HG02798 (cell line): Measurements from ENCODE around the gene GKN1.

Experiments used
- ATAC-seq: cut with Tn5 transposase; IDR thresholded peaks from one replicate; pipeline ENCODE4 v1.9.1; 2021; ENCODE audit warnings: mild to moderate bottlenecking; ENCODE audit not compliant: unreplicated experiment, poor library complexity

GKN1 gene

DNA sequence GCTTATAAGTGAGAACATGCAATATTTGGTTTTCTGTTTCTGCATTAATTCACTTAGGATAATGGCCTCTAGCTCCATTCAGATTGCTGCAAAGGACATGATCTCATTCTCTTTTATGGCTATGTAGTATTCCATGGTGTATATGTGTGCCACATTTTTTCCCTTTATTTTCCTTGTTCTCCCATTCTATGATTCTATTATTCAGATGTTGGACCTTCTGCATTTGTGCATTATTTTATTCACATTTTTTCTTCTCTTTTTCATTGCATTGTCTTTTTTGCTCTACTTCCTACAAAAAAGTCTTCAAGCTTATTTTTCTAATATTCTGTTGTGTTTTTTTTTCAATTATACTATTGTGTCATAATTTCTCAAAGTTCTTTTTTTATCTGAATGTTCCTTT, 27.4 kb downstream of the GKN1 start:
- no peak for ATAC-seq

DNA sequence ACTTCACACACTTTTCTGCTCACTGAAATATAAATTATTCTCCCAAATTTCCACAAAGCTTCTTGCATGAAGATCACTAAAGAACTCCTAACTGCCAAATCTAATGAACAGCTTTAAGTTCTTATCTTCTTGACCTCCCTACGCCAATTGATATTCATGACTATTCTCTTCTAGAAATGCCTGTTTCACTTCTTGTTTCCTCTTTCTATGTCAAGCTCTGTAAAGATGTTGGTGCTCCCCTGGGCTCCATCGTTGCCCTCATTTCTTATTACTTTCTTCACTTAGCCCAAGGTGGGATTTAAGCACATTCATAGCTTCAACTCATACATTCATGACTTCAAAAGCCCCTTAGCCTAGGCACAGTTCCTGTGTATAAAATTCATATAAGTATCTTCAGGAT, 29.3 kb downstream of the GKN1 start:
- ATAC-seq, result no peak

DNA sequence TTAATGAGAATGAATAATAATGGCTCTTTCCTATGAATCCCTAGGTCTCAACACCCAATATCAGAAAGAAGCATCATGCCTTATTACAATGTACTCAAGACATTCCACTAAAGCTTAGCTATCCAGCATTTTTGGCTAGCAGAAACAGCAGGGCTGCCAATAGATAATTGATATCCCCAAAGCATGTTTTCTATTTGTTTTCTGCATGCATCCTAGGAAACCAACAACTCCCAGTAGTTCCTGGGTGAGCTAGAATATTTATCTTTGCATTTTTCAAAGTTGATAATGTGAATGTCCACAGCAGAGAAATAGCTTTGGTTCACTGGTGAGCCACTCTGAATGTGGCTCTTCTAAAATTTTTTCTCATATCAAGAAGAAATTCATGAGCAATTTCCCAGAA, 32.7 kb downstream of the GKN1 start:
- ATAC-seq, result no peak

DNA sequence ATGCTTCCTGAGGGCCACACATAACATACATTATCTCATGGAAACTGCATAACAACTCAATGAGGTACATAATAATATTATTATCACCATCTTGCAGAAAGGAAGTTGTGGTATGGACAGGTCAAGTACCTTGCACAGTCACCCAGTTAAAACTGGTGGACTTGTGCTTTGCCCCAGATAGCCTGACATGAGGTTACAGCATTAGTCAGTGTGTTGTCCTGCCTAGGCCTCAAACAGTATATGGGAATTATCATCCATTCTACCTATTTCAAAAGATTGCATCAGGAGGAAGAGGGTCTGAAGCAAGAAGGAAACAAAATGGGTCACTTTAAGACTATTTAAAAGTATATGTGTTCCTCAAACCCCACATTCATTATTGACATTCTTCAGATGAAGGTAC, 33.2 kb downstream of the GKN1 start:
- ATAC-seq, result no peak

DNA sequence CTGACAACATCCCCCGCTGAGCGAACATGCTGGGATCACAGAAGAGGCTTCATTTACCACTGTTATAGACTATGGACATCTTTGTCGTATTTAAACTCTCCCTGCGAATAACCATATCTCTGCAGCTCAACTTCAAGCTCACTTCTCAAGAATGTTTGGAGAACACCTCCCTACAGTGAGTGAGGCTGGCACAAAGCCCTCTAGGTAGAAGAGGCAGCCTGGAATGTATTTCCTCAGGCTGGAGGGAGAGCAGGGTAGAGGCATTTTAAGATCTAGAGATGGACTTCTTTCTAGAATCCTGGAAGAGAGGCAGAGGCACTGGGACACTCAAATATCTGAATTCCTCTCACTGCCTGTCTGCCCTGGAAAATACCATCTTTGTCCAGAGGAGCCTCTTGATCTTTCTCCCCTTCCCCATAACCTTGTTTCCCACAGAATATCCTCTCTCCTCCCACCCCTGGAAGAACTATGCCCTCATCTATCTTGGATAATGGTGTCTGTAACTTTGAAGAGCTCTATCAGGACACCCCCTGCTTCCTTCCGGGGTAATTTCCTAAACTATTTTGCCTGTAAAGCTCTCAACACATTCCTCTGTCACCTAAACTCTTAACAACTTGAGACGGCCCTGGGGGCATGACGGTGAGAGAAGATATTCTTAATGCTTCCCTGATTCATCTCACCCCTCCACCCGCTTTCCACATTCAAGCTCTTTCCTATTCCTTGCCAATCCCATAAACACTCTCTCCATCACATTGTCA, 36.2 kb downstream of the GKN1 start:
- no peak for ATAC-seq

DNA sequence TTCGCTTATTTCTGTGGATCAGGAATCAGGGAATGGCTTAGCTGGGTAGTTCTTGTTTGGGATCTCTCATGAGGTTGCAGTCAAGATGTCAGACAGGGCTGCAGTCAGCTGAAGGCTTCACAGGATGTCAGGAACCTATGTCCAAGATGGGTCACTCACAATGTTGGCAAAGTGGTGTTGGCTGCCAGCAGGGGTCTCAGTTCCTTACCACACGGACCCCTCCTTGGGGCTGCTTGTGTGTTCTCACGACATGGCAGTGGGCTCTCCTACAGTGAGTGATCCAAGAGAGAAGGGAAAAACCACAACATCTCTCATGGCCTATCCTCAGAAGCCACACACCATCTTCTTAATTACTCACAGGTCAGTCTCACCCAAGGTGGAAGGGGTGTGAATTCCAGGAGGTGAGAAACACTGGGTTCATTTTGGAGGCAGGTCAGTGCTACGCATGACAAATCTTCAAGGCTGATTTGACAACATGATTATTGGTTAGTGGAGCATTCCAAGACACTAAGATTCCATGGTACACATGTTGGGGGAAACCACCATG, 37.2 kb downstream of the GKN1 start:
- ATAC-seq, result no peak

DNA sequence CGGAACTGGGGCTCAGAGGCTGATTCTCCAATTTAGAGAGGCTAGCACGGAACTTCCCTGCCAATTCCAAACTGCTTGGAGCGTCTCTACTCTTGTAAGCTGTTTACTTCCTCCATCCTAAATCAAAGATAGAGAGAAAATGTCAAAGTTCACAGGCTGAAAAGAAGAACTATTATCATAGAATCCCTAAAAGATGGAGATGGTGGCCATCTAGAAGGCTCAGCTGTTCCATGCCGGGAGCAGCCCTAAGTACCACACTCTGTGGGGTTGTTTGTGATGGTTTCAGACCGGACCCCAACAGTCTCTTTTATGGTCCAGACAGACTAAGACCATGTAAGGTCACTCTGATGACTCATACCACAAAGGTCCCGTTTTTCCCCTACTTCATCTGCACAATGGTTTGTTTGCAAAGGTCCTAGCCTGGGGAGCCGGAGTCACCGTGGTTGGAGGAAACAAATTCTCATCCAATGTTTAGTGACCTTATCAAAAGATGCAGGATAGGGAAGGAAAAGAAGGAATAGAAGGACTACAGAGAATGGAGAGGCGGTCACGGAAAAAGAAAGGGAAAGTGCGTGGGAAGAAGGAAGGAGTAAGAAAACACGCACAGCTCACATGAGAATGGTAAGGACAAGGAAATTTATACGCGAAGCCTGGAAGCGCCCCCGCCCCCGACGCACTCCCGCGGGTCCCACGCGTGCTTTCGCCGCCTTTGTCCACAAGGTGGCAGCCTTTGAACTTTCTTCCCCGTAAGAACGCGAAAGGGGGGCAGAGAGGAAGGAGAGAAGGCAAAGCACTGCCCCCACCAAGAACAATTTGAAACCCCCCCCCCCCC, 38.1 kb downstream of the GKN1 start:
- ATAC-seq, result peak; percentile 55

DNA sequence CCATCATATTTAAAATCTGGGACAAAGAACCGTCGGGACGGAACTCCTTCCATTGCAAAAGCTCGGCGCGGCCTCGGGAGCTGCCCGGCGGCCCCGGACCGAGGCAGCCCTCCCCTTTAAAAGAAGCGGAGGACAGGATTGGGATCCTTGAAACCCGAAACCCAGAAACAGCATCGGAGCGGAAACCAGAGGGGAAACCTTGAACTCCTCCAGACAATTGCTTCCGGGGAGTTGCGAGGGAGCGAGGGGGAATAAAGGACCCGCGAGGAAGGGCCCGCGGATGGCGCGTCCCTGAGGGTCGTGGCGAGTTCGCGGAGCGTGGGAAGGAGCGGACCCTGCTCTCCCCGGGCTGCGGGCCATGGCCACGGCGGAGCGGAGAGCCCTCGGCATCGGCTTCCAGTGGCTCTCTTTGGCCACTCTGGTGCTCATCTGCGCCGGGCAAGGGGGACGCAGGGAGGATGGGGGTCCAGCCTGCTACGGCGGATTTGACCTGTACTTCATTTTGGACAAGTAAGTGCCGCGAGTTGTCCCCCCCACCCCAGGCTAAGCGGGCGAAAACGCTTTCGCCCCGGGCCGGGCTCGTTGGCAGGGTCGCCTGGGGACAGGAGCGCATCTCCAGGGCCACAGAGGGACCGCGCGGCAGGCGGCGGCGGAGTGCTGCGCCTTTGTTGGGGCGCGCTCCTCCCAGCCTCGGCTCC, 38.9 kb downstream of the GKN1 start, which contains the start of gene ANTXR1:
ANTXR1 (plus strand) TSS at position 38 of the 698 bp plus-strand sequence; CDS start at position 359, 321 bp downstream.
- no peak for ATAC-seq

DNA sequence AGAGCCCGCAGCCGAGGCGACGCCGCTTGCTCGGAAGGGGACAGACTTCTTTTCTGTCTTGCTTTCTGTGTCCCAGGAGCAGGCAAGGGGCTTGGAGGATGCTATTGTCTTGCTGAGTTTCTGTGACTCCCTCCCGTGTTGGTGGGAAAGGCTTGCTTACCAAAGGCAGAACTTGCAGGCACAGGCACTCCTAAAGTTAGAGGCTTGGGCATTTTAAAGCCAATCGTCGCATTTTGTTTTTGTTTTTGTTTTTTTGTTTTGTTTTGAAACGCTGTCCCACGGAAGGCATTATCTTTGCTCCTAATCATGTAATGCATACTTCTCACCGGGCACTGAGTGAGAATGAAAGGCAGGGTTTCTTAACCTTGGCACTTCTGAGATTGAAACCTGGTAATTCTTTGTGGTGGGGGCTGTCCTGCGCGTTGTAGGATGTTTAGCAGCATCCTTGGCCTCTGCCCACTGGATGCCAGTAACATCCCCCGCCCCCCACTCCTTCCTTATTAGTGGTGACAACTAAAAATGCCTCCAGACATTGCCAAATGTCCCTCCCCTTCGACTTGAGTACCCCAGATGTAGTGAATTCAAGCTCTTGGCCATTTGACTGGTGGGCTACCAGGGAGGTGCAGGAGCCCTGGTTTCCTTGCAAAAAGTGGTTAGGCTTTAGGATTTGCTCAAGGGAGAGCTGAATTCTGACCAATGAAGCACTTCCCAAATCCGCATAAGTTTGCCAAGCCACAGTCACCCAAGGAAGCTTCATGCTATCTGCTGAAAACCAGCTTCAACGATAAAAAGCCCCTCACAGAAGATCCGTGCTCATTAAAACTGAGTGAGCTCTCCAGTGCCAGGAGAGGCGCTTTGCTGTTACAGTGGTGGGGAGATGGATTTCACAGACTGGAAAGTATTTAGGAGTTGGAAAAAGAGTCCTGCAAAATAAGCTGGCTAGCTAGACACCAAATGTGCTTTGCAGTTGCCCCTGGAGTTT, 39.7 kb downstream of the GKN1 start:
- no peak for ATAC-seq

DNA sequence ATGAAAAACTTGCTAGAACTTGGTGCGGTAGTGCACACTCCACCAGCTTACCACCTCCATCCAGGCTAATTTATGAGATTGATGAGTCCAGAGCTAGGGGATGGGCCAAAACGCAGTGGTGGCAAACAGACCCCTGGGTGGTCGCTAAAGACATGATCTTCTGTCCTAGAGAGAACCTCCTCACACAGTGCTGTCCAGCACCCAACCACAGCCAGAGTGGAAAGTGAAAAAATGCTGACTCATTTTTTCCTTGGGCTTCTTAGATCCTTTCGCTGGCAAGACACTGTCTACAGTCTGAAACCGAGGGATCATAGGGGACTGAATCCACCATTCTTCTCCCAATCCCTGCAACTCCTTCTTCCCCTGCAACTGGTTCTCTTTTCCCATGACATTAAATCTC, 42.6 kb downstream of the GKN1 start:
- no peak for ATAC-seq

DNA sequence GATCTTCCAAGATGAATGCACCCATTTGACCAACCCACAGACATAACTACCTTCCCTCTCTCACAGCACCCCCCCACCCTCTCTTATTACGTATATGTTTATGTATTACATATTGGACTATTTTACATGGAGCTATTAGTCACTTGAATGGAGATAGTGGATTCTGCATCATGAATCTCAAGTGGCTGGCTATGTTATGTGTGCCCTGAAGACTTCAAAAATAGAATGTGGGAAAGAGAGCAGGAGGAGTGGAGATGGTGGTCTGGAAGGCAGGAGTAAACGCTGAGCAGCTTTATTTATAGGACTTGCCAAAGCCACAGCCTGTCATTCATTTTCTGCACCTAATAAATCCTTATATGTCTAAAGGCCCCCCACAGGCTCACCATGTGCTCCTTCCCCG, 43.4 kb downstream of the GKN1 start:
- no peak for ATAC-seq

DNA sequence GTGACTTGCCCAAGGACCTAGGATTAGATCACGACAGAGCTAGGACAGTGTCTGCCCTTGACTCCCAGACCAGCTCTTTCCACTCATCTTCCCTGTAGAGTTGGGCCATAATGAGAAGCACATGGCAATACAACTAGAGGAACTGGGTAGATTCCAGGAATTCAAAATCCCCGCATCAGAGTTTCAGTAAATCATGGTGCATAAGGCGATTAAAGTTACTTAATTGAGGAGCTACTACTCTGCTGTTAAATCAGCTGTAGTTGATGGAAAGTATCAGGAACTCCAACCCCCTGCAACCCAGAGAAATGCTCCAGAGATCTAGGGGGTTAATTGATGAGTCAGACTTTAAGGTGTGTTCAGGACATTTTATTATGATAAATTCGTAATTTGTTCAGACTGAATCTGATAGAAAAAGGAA, 44.3 kb downstream of the GKN1 start:
- no peak for ATAC-seq

DNA sequence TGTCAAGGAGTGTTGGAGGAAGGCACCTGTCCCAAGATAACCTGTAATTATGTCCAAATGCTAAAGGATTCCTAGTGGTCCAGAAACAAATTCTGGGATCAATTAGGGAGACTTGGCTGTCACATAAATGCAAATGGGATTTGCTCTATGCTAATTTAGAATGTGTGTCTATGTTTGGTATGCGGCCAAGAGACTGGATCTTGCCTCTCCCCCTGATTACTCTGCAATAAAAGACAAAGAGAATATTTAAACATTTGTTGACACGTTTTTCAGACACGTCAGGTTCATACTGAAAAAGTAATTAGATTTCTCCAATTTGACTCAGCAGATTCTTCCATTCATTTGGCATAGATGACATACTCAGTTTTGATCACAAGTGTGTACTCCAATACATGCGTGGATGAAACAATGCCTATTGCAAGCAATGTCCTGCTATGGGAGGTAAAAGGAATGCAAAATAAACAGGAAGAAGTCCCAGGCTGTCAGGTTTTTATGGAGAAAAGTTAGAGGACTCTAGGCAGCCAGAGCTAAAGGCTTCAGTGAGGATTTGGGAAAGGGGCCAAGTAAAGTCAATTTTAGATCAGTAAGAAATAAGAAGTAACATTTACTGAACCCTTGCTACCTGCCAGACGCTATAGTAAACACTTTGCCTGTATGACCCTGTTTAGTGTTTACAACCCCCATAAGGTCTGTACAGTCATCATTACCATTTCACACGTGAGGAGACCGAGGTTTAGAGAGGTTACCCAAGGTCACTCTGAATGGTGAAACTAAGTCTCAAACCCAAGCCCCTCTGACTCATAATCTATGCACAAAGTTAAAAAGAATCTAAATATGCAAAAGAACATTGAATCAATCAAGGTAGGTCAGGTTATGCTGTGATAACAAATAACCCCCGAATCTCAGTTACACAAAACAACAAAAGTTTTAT, 46.3 kb downstream of the GKN1 start:
- no peak for ATAC-seq

DNA sequence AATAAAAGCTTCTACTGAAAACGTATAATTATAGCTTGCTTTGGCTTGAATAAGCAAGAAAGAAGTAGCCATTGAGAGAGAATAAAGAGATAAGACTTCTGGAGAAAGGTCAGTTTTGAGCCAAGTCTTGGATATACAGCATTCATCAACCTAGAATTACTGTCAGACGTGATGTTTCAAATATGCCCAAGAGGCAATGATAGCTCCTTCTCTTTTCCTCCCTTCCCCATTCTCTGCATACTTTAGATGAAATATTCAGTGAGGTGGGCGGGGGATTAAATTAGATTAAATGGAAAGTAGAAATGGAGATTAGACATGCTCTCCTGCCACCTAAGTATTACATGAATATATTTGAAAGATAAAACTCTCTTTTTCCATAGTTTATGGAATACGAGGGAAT, 47.3 kb downstream of the GKN1 start:
- ATAC-seq, result no peak

DNA sequence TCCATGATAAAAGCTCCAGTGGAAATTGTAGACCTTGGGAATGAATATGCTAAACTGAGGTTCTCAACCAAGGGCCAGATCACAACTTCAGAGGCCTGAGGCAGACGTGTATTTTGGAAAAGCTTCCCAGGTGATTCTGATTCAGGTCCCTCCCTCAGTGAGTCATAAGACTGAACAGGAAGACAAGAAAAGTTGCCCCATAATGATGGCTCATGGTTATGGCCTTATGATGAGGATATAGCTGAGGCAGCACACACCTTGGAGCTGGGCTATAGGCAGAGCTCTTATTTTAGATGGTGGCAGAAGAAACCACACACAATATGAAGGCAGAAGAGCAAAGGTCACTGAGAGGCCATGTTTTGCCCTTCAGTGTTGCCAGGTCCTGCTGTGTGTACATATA, 48.1 kb downstream of the GKN1 start:
- no peak for ATAC-seq

DNA sequence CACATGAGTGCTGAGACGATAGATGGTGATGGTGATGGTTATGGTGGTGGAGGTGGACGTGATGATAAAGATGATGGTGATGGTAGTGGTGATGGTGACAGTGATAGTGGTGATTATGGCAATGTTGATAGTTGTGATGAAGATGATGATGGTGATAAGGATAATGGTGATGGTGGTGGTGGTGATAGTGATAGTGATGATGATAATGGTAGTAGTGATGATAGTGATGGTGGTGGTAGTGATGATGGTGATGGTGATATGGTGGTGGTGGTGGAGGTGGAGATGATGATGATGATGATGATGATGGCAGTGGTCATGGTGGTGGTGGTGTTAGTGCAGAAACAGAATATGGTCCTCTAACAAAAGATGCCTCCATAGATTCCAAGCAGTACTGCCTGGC, 48.8 kb downstream of the GKN1 start:
- ATAC-seq, result no peak

DNA sequence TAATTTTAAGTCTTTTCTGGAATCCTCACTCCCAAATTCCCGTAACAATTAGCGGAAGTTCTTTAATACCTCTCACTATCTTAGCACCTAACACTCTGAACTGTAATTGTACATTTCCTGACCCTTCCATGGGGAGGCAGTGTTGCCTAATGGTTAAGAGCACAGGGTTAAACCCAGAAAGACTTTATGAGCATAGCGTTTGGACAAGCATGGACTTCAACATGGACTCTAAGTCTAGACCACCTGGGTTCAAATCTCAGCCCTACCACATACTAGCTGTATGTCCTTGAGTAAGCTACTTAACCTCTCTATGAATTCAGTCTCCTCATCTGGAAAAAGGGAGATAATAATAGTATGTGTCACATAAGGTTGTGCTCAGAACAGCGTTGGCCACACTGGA, 51.6 kb downstream of the GKN1 start:
- ATAC-seq, result no peak

DNA sequence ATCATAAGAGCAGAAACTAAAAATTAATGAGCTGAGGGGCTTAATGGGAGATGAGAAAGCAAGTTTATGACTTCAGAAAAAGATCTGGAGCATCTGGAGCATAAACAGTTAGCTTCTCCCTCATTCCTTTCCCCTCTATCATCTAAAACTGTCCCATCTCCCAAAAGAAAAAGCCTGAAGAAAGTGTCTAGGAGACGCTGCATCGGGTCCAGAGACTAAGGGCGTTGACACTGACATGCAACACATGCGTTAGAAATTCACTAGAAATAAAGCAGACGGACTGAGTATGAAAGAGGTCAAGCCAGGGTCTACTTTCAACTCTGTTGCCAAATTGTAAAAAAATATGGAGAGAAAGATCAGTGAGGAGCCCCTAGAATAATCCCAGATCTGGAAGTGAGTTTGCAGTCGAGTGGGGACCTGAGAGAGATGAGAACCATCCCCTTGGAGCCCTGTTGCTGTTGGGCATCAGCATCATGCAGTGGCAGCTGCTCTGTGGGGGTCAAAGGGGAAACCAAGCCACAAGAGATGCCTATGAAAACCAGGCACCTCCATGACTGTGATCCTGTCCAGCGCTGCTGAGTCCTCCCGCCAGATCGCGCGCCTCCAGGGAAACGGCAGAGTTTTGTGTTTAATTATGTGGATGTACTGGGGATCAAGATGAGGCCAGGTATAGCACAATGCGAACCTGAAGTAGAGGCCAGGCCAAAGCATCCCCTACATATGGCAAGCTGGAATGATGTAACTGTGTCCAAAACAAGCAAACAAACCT, 52.4 kb downstream of the GKN1 start:
- ATAC-seq, result no peak
